Adrenal gland (tissue), 12 donors: ENCODE measurements around the gene NEUROD6. TPM values are rescaled to one million over a fixed set of nuclear protein-coding genes. Genes with fewer than 3 reads are reported as not detected.

Experiments
- DNase-seq, 7 donors: peaks; one replicate each; pipeline ENCODE4 v3.0.0-alpha.2; 2019 to 2020
- H3K27ac ChIP-seq, 5 donors: fragments of 200-600 bp; sonication (generic) in 4 of 5; 1 replicate in 3 of 5; 2 replicates in 2 of 5; pipeline versions ENCODE4 v1.5.1 to v1.8.0; 2016 to 2020; ENCODE audit warnings: mild to moderate bottlenecking in 1 of 5
- H3K27me3 ChIP-seq: fragments of 200-600 bp; 2 replicates; pipeline ENCODE4 v1.8.0; 2021
- H3K36me3 ChIP-seq, 2 donors: fragments of 200-600 bp; replicated peaks in 1 of 2; 1 replicate in 1 of 2; 2 replicates in 1 of 2; pipeline versions ENCODE4 v1.5.1 to v1.8.0; 2018 to 2022
- H3K4me1 ChIP-seq, 2 donors: fragments of 200-600 bp; replicated peaks in 1 of 2; 1 replicate in 1 of 2; 2 replicates in 1 of 2; pipeline versions ENCODE4 v1.5.1 to v1.8.0; 2018 to 2021
- H3K4me3 ChIP-seq, 4 donors: fragments of 200-600 bp; sonication (generic) in 3 of 4; one replicate each; pipeline ENCODE4 v1.5.1; 2016 to 2018
- H3K9me3 ChIP-seq, 3 donors: fragments of 200-600 bp; sonication (generic) in 1 of 3; replicated peaks in 1 of 3; 1 replicate in 2 of 3; 2 replicates in 1 of 3; pipeline versions ENCODE4 v1.5.1 to v1.8.0; 2016 to 2021
- POLR2A ChIP-seq, 2 donors: fragments of 450-650 bp; IDR thresholded peaks; one replicate each; pipeline ENCODE4 v1.6.1; 2017; ENCODE audit warnings: antibody characterized with exemption in 2 of 2, mild to moderate bottlenecking in 2 of 2, moderate library complexity in 1 of 2
- WGBS, 4 donors: extraction: QIAGEN DNeasy Blood & Tissue Kit in 2 of 4; methylation state at CpG; one replicate each; pipeline versions ENCODE4 v1.1.5 to v1.1.7; 2013 to 2017; 5-methylcytosine and 5-hydroxymethylcytosine counted together
- intact Hi-C, 2 donors: fragments of 100-400 bp; cut with DNase I; formaldehyde crosslinking; loops; one replicate each; pipeline versions ENCODE4 v1.14.1 to v1.15.0; 2022 to 2023
- polyA plus RNA-seq, 3 donors: library from polyadenylated mRNA; stranded (reverse); fragments of 200-250 nt in 2 of 3; fragments of 350-450 nt in 1 of 3; fragmentation: Illumina TruSeq in 1 of 3; extraction: RNeasy Lipid Tissue Mini Kit (QIAGEN cat#74804) in 1 of 3; gene quantifications; one replicate each; pipeline ENCODE4 v1.2.3, GENCODE V29; 2013 to 2014
- total RNA-seq, 9 donors: library from RNA; depleted of rRNA in 4 of 9; stranded (reverse); fragments of >200 nt in 4 of 9; fragments of 120-200 nt in 1 of 9; fragmentation: NEBNext Ultra II Directional in 1 of 9; extraction: Animal tissue kit (Norgen Biotek cat#: 25700) in 1 of 9; gene quantifications; one replicate each; pipeline versions ENCODE4 v1.1.0 to v1.2.4, GENCODE V29; 2013 to 2023
- TF ChIP-seq, protein P1 (sequence below), 6 experiments: fragments of 450-650 bp in 4 of 6; fragments of 200-600 bp in 2 of 6; sonication (generic) in 1 of 6; IDR thresholded peaks; 1 replicate in 5 of 6; 2 replicates in 1 of 6; pipeline versions ENCODE4 v1.5.1 to v1.8.0; 2016 to 2021; ENCODE audit warnings: antibody characterized with exemption in 6 of 6, mild to moderate bottlenecking in 2 of 6, moderate library complexity in 1 of 6
- donor health status: healthy with polysubstance abuse.
- donor health status: Bipolar disorder and iron deficiency.
- donor health status: DM: yes; HTN: yes; CAD: no.
- donor health status: DM: no; HTN: no; CAD: no.
- donor health status: DM: no; HTN: no; CAD: no.
- donor health status: DM: yes; HTN: yes; CAD: no.

The NEUROD6 gene
- total and polyA plus RNA-seq, 12 donors, result not detected

GRCh38 chr7:31320675-31321074, 19.9 kb downstream of the NEUROD6 start:
- Histone ChIP-seq H3K27me3 (no peaks in the 10 kb centered on the region), H3K4me1 (no peaks in the 10 kb centered on the region), H3K27ac (no peak overlapping the region), H3K36me3 (no peaks in the 10 kb centered on the region), H3K4me3 (no peak overlapping the region), H3K9me3 (no peaks in the 10 kb centered on the region)
- no peak for TF ChIP-seq POLR2A (IDR thresholded peaks at IDR 0.05)
- TF ChIP-seq, protein P1, sequence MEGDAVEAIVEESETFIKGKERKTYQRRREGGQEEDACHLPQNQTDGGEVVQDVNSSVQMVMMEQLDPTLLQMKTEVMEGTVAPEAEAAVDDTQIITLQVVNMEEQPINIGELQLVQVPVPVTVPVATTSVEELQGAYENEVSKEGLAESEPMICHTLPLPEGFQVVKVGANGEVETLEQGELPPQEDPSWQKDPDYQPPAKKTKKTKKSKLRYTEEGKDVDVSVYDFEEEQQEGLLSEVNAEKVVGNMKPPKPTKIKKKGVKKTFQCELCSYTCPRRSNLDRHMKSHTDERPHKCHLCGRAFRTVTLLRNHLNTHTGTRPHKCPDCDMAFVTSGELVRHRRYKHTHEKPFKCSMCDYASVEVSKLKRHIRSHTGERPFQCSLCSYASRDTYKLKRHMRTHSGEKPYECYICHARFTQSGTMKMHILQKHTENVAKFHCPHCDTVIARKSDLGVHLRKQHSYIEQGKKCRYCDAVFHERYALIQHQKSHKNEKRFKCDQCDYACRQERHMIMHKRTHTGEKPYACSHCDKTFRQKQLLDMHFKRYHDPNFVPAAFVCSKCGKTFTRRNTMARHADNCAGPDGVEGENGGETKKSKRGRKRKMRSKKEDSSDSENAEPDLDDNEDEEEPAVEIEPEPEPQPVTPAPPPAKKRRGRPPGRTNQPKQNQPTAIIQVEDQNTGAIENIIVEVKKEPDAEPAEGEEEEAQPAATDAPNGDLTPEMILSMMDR (IDR thresholded peaks at IDR 0.05), result no peak
- DNase-seq, result no peak
- intact Hi-C loops, result no loop called here

DNA sequence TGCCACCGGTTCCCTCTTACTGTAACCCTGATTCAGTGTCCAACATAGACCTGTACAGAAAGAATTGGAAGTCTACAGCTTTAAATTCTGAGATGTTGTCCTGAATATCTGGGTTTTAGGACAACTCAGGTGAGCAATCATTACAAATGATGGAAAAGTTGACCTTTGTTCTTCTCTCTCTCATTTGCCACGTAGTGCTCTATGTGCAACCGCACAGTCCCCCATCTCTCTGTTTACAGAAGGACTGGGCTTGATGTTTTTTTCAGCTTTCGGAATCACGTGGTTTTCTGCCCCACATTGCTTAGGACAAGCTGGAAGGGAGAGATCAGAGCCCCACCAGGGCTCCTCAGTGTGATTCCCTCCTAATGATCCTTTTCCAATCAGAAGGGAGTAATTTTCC, 22.2 kb downstream of the NEUROD6 start:
- Histone ChIP-seq H3K27ac (no peak overlapping the region), H3K9me3 (no peaks in the 10 kb centered on the region), H3K4me3 (no peak overlapping the region), H3K36me3 (no peaks in the 10 kb centered on the region), H3K27me3 (no peaks in the 10 kb centered on the region), H3K4me1 (no peaks in the 10 kb centered on the region)
- no peak for DNase-seq
- 55 to 66% (median 58%) methylated on average over 5 of the region's 5 CpGs for WGBS, 4 donors
- TF ChIP-seq, protein P1 (IDR thresholded peaks at IDR 0.05), result no peak
- no peak for TF ChIP-seq POLR2A (IDR thresholded peaks at IDR 0.05)
- intact Hi-C loops, result no loop called here

GRCh38 chr7:31316876-31317275, 23.6 kb downstream of the NEUROD6 start:
- no peaks in the 10 kb centered on the region for H3K4me1 ChIP-seq
- no peaks in the 10 kb centered on the region for H3K36me3 ChIP-seq
- H3K27me3 ChIP-seq, result no peaks in the 10 kb centered on the region
- no peak overlapping the region for H3K4me3 ChIP-seq
- H3K9me3 ChIP-seq, result no peaks in the 10 kb centered on the region
- TF ChIP-seq, protein P1 (IDR thresholded peaks at IDR 0.05), result no peak
- no peak for TF ChIP-seq POLR2A (IDR thresholded peaks at IDR 0.05)
- intact Hi-C loops, result no loop called here
- 60 to 74% (median 68%) methylated on average over 2 of the region's 2 CpGs for WGBS, 4 donors
- no peak for DNase-seq
- no peak overlapping the region for H3K27ac ChIP-seq

DNA sequence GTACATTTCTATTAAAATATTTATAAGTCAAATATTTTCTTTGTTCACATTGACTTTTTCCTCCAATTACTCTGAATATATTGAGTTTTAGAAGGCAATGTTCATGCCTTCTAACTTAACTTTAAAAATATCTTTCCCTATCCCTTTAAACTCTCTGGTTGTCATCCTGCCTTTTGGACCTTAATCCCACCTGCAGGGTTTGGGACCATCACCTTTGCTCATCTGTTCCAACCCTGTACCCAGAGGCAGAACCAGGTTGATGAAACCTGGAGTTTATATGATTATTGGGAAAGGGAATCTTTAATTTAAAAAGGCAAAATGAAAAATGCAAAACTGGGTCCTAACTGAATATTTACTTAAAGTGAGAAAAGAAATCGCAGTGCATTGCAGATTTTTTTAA, 24.8 kb downstream of the NEUROD6 start:
- Histone ChIP-seq H3K36me3 (no peaks in the 10 kb centered on the region), H3K9me3 (no peaks in the 10 kb centered on the region), H3K4me1 (no peaks in the 10 kb centered on the region), H3K27ac (no peak overlapping the region), H3K27me3 (no peaks in the 10 kb centered on the region), H3K4me3 (no peak overlapping the region)
- TF ChIP-seq, protein P1 (IDR thresholded peaks at IDR 0.05), result no peak
- no peak for TF ChIP-seq POLR2A (IDR thresholded peaks at IDR 0.05)
- no peak for DNase-seq
- 82 to 95% (median 91%) methylated on average over 1 of the region's 1 CpG for WGBS, 4 donors
- intact Hi-C loops, result no loop called here
